ENCODE results near the gene S100A1. TPM values are rescaled to one million over a fixed set of nuclear protein-coding genes. Genes with fewer than 3 reads are reported as not detected.

S100A1 gene
- total and polyA plus RNA-seq, 8 donors, result 5.7 to 64.8 (median 45.5) TPM; not detected in 5

- H3K36me3 ChIP-seq, result peaks cover 15 to 17% (median 17%) of the 10 kb centered on the region in 4 donors
- intact Hi-C loops (cut with DNase I; ENCODE audit: low total_unique reads), result no loop called here
- WGBS, 5 donors, result 49 to 71% (median 53%) methylated on average over 1 of the region's 1 CpG
- peaks cover 50 to 80% (median 69%) of the 10 kb centered on the region in 4 donors for H3K4me1 ChIP-seq
- no peak for TF ChIP-seq POLR2A (IDR thresholded peaks at IDR 0.05)
- no peak for TF ChIP-seq CTCF (IDR thresholded peaks at IDR 0.05)
- no peak for TF ChIP-seq EP300 (IDR thresholded peaks at IDR 0.05)
- no peak for TF ChIP-seq POLR2AphosphoS5 (IDR thresholded peaks at IDR 0.05)
- no peak for DNase-seq
- peak overlapping the region in 4 of 5 donors; percentile 87 to 90 (median 88) for H3K27ac ChIP-seq
- H3K9me3 ChIP-seq, result no peaks in the 10 kb centered on the region
- H3K4me3 ChIP-seq, result peak overlapping the region; percentile 54 to 76 (median 66)
- no peaks in the 10 kb centered on the region for H3K27me3 ChIP-seq
Observed at GRCh38 chr1:153611356-153611755, 16.9 kb upstream of the S100A1 start.

- 20 to 38% (median 22%) methylated on average over 10 to 11 of the region's 11 CpGs for WGBS, 5 donors
- H3K9me3 ChIP-seq, result no peaks in the 10 kb centered on the region
- peaks cover 6 to 9% (median 8%) of the 10 kb centered on the region in 4 donors for H3K36me3 ChIP-seq
- peak overlapping the region; percentile 54 to 76 (median 66) for H3K4me3 ChIP-seq
- peaks cover 59 to 89% (median 77%) of the 10 kb centered on the region in 4 donors for H3K4me1 ChIP-seq
- no peaks in the 10 kb centered on the region for H3K27me3 ChIP-seq
- peak in 1 of 2 donors; percentile 62 for DNase-seq
- H3K27ac ChIP-seq, result peak overlapping the region; percentile 87 to 90 (median 89)
- TF ChIP-seq POLR2AphosphoS5 (IDR thresholded peaks at IDR 0.05) (no peak), POLR2A (IDR thresholded peaks at IDR 0.05) (no peak), EP300 (IDR thresholded peaks at IDR 0.05) (no peak), CTCF (IDR thresholded peaks at IDR 0.05) (no peak)
- intact Hi-C loops (cut with DNase I; ENCODE audit: low total_unique reads), result no loop called here
Observed at GRCh38 chr1:153612111-153612754, 16.0 kb upstream of the S100A1 start.

GRCh38 chr1:153612755-153613331, 15.4 kb upstream of the S100A1 start, which contains the start of gene S100A16:
Gene S100A16, minus strand, starts transcription at chr1:153613137. Its CDS starts 4,986 bp downstream, at chr1:153608151.
- TF ChIP-seq POLR2AphosphoS5 (IDR thresholded peaks at IDR 0.05) (peak; percentile 56 to 93 (median 92)), POLR2A (IDR thresholded peaks at IDR 0.05) (peak in 1 of 4 donors; percentile 83), EP300 (IDR thresholded peaks at IDR 0.05) (no peak), CTCF (IDR thresholded peaks at IDR 0.05) (peak in 1 of 7 experiments; percentile 3)
- no peaks in the 10 kb centered on the region for H3K27me3 ChIP-seq
- peaks cover under 1 to 3% (median 2%) of the 10 kb centered on the region in 4 donors for H3K36me3 ChIP-seq
- H3K27ac ChIP-seq, result peak within 1 kb of the TSS; percentile 87 to 90 (median 89)
- WGBS, 5 donors, result 5 to 41% (median 23%) methylated on average over 9 of the region's 9 CpGs
- intact Hi-C loops (cut with DNase I; ENCODE audit: low total_unique reads), result no loop called here
- H3K4me3 ChIP-seq, result peak within 1 kb of the TSS; percentile 54 to 76 (median 66)
- H3K9me3 ChIP-seq, result no peaks in the 10 kb centered on the region
- peaks cover 63 to 94% (median 79%) of the 10 kb centered on the region in 4 donors for H3K4me1 ChIP-seq
- peak; percentile 89 to 93 for DNase-seq

GRCh38 chr1:153613406-153613805, 14.8 kb upstream of the S100A1 start:
- intact Hi-C loops (cut with DNase I; ENCODE audit: low total_unique reads), result no loop called here

More at GRCh38 chr1:153613406-153613805, 14.8 kb upstream of the S100A1 start:
- peaks cover 59 to 91% (median 76%) of the 10 kb centered on the region in 4 donors for H3K4me1 ChIP-seq
- H3K9me3 ChIP-seq, result no peaks in the 10 kb centered on the region
- no peak for DNase-seq
- TF ChIP-seq EP300 (IDR thresholded peaks at IDR 0.05) (no peak), CTCF (IDR thresholded peaks at IDR 0.05) (no peak), POLR2A (IDR thresholded peaks at IDR 0.05) (no peak), POLR2AphosphoS5 (IDR thresholded peaks at IDR 0.05) (no peak)
- peaks cover 0 to 5% (median 0%) of the 10 kb centered on the region in 4 donors for H3K36me3 ChIP-seq
- H3K27ac ChIP-seq, result peak overlapping the region; percentile 87 to 90 (median 89)
- H3K27me3 ChIP-seq, result no peaks in the 10 kb centered on the region
- H3K4me3 ChIP-seq, result peak overlapping the region; percentile 54 to 76 (median 66)
- WGBS, 5 donors, result 51 to 70% (median 55%) methylated on average over 3 to 5 of the region's 5 CpGs
